Psoas muscle (tissue), 8 donors: ENCODE results near the gene XAGE2. TPM values are rescaled to one million over a fixed set of nuclear protein-coding genes. Genes with fewer than 3 reads are reported as not detected.
"Not testable (repeated sequence)": the region's sequence is repeated elsewhere in the genome, so short reads cannot be mapped to it uniquely, and the experiment has no call there.

Source experiments
- ATAC-seq, 4 donors: fragments of 200-7000 bp; cut with Tn5 transposase; one replicate each; pipeline ENCODE4 v1.9.1; 2020; ENCODE audit warnings: moderate library complexity in 3 of 4, mild to moderate bottlenecking in 2 of 4
- DNase-seq, 2 donors: peaks; one replicate each; pipeline ENCODE4 v3.0.0-alpha.2; 2020
- H3K27ac ChIP-seq: fragments of 200-600 bp; one replicate; pipeline ENCODE4 v1.8.0; 2022
- H3K27me3 ChIP-seq, 3 donors: fragments of 200-600 bp in 1 of 3; one replicate each; pipeline versions ENCODE4 v1.6.1 to v1.8.0; 2013 to 2022; ENCODE audit warnings: low read length in 2 of 3, mild to moderate bottlenecking in 2 of 3, moderate library complexity in 1 of 3; ENCODE audit not compliant: insufficient read depth in 3 of 3
- H3K36me3 ChIP-seq, 2 donors: fragments of 200-600 bp in 1 of 2; one replicate each; pipeline versions ENCODE4 v1.6.1 to v1.8.0; 2013 to 2022; ENCODE audit warnings: low read depth in 1 of 2, mild to moderate bottlenecking in 1 of 2, moderate library complexity in 1 of 2; ENCODE audit not compliant: insufficient read depth in 1 of 2
- H3K4me1 ChIP-seq: fragments of 200-600 bp; one replicate; pipeline ENCODE4 v1.8.0; 2022
- H3K4me3 ChIP-seq: fragments of 200-600 bp; one replicate; pipeline ENCODE4 v1.8.0; 2022; ENCODE audit warnings: mild to moderate bottlenecking
- H3K9me3 ChIP-seq: fragments of 200-600 bp; one replicate; pipeline ENCODE4 v1.8.0; 2022
- WGBS, 3 donors: extraction: QIAGEN DNeasy Blood & Tissue Kit; methylation state at CpG; one replicate each; pipeline versions ENCODE4 v1.1.6 to v1.1.7; 2013; 5-methylcytosine and 5-hydroxymethylcytosine counted together
- intact Hi-C, 2 donors: fragments of 100-400 bp; cut with DNase I; formaldehyde crosslinking; loops; one replicate each; pipeline versions ENCODE4 v1.11.0 to v1.14.2; 2022
- long read RNA-seq, 2 donors: library from polyadenylated mRNA; unstranded; transcript quantifications; one replicate each; pipeline ENCODE4 v2.0.0, GENCODE V29; 2021
- polyA plus RNA-seq, 3 donors: library from polyadenylated mRNA; stranded (reverse); fragments of 200-250 nt; gene quantifications; one replicate each; pipeline ENCODE4 v1.2.3, GENCODE V29; 2013
- total RNA-seq, 4 donors: library from RNA; stranded (reverse); fragmentation: NEBNext Ultra II Directional in 2 of 4; extraction: Animal tissue kit (Norgen Biotek cat#: 25700) in 2 of 4; gene quantifications; one replicate each; pipeline versions ENCODE4 v1.2.1 to v1.2.4, GENCODE V29; 2021 to 2023
- TF ChIP-seq, protein P1 (sequence below): fragments of 200-600 bp; IDR thresholded peaks from one replicate; pipeline ENCODE4 v1.8.0; 2022; ENCODE audit warnings: antibody characterized with exemption
- donor health status: healthy with polysubstance abuse.
- donor health status: DM: no; HTN: no; CAD: no; lungs with moderate emphysema.
- donor health status: Bipolar disorder and iron deficiency.
- donor health status: healthy.
- donor health status: DM: yes; HTN: yes; CAD: no.
- donor health status: DM: no; HTN: no; CAD: no.
- donor health status: DM: no; HTN: no; CAD: no.
- donor health status: DM: yes; HTN: yes; CAD: no.

Gene XAGE2, protein sequence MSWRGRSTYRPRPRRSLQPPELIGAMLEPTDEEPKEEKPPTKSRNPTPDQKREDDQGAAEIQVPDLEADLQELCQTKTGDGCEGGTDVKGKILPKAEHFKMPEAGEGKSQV
- not detected for total RNA-seq
- polyA plus RNA-seq: not detected
- long read RNA-seq, donor 1: 0 reads
- long read RNA-seq, donor 2: 0 reads

DNA sequence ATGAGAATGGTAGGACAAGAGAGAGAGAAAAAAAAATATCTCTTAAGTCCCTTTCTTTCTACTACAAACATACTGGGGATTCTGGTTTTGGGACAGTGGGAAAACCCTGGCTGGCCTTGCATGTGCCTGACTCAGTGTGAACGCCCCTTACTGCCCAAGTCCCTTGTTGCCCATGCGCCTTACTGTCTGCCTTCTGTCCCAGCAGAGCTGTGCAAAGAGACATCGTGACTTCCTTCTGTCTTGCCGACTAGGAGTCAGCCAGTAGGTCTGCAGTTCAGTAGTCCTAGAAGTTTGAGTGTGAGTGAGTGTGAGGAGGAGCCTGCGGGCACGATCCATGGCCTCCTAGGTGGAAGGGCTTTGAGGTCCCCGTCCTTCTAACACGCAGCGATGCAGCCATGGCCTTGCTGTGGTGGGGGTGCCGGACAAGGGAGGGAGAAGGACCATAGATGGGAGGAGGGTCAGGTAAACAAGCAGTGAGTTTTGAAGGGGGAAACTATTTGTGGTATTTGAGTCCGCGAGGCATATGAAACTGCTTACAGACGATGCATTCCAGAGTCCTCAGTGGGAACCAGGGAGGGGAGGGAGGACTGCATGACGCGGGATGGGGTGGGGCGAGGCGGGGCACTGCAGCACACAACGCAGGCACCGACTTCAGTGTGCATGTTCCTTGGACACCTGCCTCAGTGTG lies at the start of gene XAGE2:
Gene XAGE2, plus strand, starts transcription at position 654 of the 688 bp plus-strand sequence. CDS start 994 bp downstream, outside the sequence.
- ATAC-seq: no peak
- H3K9me3 ChIP-seq: no peaks in the 10 kb centered on the region
- DNase-seq: no peak

DNA sequence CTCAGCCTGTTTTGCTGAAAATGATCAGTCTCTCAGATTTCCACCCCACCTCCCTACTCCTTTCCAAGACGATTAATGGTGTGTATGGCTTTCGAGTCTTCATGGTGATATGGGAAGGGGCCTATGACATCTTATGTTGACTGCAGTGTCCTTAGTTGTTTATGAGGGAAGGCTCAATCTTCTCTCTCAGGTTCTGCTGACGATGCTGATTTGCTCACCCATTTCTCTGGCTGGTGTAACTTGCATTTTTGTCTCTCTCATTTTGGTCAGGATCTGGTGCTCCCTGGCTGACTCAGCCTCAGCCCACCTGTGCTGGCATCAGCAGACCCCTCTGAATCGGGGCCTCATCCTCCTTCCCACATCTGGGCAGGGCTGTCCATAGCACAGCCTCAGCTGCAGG lies 31.4 kb upstream of the XAGE2 start:
- 54 to 89% (median 67%) methylated on average over 3 to 4 of the region's 4 CpGs for WGBS, 3 donors
- DNase-seq (no peak), ATAC-seq (no peak)

More for the DNA sequence above, at the start of gene XAGE2:
- TF ChIP-seq, protein P1, sequence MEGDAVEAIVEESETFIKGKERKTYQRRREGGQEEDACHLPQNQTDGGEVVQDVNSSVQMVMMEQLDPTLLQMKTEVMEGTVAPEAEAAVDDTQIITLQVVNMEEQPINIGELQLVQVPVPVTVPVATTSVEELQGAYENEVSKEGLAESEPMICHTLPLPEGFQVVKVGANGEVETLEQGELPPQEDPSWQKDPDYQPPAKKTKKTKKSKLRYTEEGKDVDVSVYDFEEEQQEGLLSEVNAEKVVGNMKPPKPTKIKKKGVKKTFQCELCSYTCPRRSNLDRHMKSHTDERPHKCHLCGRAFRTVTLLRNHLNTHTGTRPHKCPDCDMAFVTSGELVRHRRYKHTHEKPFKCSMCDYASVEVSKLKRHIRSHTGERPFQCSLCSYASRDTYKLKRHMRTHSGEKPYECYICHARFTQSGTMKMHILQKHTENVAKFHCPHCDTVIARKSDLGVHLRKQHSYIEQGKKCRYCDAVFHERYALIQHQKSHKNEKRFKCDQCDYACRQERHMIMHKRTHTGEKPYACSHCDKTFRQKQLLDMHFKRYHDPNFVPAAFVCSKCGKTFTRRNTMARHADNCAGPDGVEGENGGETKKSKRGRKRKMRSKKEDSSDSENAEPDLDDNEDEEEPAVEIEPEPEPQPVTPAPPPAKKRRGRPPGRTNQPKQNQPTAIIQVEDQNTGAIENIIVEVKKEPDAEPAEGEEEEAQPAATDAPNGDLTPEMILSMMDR: no peak
- no peaks in the 10 kb centered on the region for H3K36me3 ChIP-seq
- no peak within 1 kb of the TSS for H3K4me3 ChIP-seq
- no peak within 1 kb of the TSS for H3K27ac ChIP-seq
- WGBS, 3 donors: 75 to 84% (median 76%) methylated on average over 18 to 19 of the region's 19 CpGs
- H3K4me1 ChIP-seq: no peaks in the 10 kb centered on the region
- peaks cover 0 to 37% (median 0%) of the 10 kb centered on the region in 3 donors for H3K27me3 ChIP-seq
- intact Hi-C loops: no loop called here

DNA sequence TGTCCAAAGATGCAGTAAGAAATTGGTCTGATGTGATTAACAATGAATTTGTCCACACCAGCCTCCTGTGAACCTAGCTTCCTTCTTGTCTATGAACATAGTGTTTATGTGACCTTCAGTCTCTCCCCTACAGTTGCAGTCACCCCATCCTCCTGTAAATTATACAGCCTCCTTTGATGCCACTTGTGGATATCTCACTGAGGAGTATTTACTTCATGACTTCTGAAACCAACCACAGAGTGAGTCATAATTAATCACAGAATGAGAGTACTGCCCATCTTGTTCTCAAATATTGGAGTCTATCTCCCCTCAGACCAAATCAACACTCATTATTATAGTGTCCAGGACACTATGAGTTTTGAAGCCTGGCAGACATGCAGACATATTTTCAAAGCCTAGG lies 27.3 kb upstream of the XAGE2 start:
- Histone ChIP-seq H3K4me3 (no peak overlapping the region), H3K27me3 (peaks cover 0 to 16% (median 0%) of the 10 kb centered on the region in 3 donors), H3K4me1 (no peaks in the 10 kb centered on the region), H3K36me3 (no peaks in the 10 kb centered on the region), H3K9me3 (no peaks in the 10 kb centered on the region), H3K27ac (no peak overlapping the region)
- no peak for ATAC-seq
- intact Hi-C loops: no loop called here
- TF ChIP-seq, protein P1: no peak
- DNase-seq: no peak

More for the DNA sequence above, 31.4 kb upstream of the XAGE2 start:
- Histone ChIP-seq H3K27ac (no peak overlapping the region), H3K9me3 (peaks cover 9% of the 10 kb centered on the region), H3K4me3 (no peak overlapping the region), H3K36me3 (no peaks in the 10 kb centered on the region), H3K4me1 (no peaks in the 10 kb centered on the region), H3K27me3 (peaks cover 0 to 25% (median 0%) of the 10 kb centered on the region in 3 donors)
- TF ChIP-seq, protein P1: no peak
- intact Hi-C loops: no loop called here

DNA sequence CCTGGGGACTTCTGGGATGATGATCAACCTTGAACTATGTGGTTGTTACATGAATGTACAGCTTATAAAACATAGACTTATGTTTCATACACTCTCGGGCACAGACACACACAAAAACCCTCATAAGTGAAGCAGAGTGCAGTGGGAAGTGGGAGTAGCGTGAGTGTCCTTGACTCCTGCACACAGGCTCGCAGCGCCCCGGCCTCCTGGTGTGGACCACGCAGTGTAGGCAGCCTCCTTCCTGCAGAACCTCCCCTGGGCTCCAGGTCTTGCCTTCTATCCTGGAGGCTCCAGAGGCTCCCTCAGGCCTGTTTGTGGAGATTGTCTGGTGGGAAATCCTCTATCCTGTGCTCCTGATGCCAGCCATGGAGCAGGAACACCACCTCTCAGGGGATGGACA lies 25.7 kb upstream of the XAGE2 start:
- H3K4me1 ChIP-seq, intact Hi-C loops, DNase-seq, H3K27ac ChIP-seq, H3K4me3 ChIP-seq, H3K9me3 ChIP-seq, ATAC-seq, H3K36me3 ChIP-seq: not testable (repeated sequence)
- 78 to 88% (median 80%) methylated on average over 6 of the region's 6 CpGs for WGBS, 3 donors
- peaks cover 0 to 16% (median 0%) of the 10 kb centered on the region in 3 donors for H3K27me3 ChIP-seq

DNA sequence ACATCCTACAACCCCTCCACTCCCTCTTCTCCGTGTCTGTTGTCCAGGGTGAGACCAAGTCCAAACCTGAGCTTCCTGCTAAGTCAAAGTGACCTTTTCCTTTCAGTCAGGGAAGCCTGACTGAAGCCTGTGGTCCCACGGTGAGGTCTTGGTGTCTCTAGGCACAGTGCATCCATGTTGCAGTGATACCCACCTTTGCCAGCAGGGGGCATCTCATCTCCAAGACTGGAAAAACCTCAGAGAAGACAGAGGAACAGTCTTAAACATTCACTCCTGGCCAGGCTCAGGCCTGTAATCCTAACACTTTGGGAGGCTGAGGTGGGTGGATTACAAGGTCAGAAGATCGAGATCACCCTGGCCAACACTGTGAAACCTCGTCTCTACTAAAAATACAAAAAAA lies 23.4 kb upstream of the XAGE2 start:
- ATAC-seq, intact Hi-C loops, H3K4me3 ChIP-seq, H3K27ac ChIP-seq, H3K4me1 ChIP-seq, H3K36me3 ChIP-seq, H3K9me3 ChIP-seq: not testable (repeated sequence)
- 22 to 35% (median 32%) methylated on average over 3 to 4 of the region's 4 CpGs for WGBS, 3 donors
- TF ChIP-seq, protein P1: peak; percentile 37
- DNase-seq: peak in 1 of 2 donors; percentile 23
- H3K27me3 ChIP-seq: peaks cover 0 to 17% (median 0%) of the 10 kb centered on the region in 3 donors
